Peyer's patch (tissue), 4 donors: ENCODE results near the gene RIN1.

Experiments
- POLR2A ChIP-seq, 2 donors: fragments of 450-650 bp; IDR thresholded peaks; one replicate each; pipeline ENCODE4 v1.5.1; 2017; ENCODE audit warnings: antibody characterized with exemption in 2 of 2, mild to moderate bottlenecking in 2 of 2, moderate library complexity in 2 of 2
- TF ChIP-seq, protein P1 (sequence below), 6 experiments: fragments of 450-650 bp in 4 of 6; fragments of 200-600 bp in 2 of 6; sonication (generic) in 1 of 6; IDR thresholded peaks; one replicate each; pipeline ENCODE4 v1.5.1; 2017 to 2019; ENCODE audit warnings: antibody characterized with exemption in 6 of 6, mild to moderate bottlenecking in 3 of 6, moderate library complexity in 1 of 6

DNA sequence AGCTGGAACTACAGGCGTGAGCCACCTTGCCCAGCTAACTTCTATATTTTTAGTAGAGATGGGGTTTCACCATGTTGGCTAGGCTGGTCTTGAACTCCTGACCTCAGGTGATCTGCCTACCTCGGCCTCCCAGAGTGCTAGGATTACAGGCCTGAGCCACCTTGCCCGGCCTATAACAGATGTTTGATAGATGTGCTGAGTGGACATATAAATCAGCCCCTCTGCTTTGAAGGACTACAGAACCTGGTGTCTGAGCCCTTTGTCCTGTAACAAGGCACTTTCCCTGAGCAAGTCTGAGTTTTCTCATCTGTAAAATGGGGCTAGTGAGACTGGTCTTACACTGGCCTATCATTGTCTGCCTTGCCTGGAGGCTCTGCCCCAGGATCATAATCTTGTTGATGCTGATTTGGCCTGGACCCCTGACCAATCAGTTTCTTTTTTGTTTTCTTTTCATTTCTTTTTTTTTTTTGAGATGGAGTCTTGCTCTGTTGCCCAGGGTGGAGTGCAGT, 7.0 kb downstream of the RIN1 start:
- TF ChIP-seq, protein P1, sequence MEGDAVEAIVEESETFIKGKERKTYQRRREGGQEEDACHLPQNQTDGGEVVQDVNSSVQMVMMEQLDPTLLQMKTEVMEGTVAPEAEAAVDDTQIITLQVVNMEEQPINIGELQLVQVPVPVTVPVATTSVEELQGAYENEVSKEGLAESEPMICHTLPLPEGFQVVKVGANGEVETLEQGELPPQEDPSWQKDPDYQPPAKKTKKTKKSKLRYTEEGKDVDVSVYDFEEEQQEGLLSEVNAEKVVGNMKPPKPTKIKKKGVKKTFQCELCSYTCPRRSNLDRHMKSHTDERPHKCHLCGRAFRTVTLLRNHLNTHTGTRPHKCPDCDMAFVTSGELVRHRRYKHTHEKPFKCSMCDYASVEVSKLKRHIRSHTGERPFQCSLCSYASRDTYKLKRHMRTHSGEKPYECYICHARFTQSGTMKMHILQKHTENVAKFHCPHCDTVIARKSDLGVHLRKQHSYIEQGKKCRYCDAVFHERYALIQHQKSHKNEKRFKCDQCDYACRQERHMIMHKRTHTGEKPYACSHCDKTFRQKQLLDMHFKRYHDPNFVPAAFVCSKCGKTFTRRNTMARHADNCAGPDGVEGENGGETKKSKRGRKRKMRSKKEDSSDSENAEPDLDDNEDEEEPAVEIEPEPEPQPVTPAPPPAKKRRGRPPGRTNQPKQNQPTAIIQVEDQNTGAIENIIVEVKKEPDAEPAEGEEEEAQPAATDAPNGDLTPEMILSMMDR (IDR thresholded peaks at IDR 0.05) = no peak
- no peak for TF ChIP-seq POLR2A (IDR thresholded peaks at IDR 0.05)
